Measurements from ENCODE around the gene TSEN2.
A peak's percentile ranks its signal among the peaks of the same experiment; 100 is the strongest.
"Not testable (repeated sequence)": the region's sequence is repeated elsewhere in the genome, so short reads cannot be mapped to it uniquely, and the experiment has no call there.

Gene TSEN2

GRCh38 chr3:12472796-12473195, 11.5 kb upstream of the TSEN2 start:
- DNase-seq: no peak

GRCh38 chr3:12473511-12473910, 10.8 kb upstream of the TSEN2 start:
- DNase-seq: no peak

DNA sequence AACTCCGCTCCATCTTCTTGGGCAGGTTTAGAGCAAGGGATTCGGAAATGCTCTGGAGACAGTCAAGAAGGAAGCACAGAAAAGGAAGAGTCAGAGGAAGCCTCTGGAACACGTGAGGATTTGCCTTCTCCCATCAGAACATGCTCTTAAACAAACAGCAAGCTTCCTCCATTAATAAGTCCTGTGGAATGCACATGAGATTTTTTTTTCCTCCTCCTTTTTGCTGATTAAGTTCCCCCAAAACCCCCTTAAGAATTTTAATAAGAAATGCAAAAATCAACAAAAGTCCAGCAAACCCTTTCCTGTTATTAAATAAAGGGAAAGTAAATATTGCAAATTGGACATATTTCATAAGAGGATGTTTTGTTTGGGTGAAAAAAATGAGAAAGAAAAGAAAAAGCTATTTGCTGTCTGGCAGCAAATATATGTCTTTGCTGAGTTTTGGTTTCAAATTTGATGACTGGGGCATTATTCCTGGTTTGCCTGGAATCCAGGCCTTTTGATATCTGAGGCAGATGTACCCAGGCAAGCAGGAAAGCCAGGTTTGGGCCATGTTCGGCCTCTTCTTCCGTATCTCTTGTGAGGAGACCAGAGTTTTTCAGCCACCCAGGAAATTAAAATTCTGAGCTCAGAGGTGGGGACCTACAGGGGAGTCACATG, 7.9 kb upstream of the TSEN2 start:
- DNase-seq: no peak

DNA sequence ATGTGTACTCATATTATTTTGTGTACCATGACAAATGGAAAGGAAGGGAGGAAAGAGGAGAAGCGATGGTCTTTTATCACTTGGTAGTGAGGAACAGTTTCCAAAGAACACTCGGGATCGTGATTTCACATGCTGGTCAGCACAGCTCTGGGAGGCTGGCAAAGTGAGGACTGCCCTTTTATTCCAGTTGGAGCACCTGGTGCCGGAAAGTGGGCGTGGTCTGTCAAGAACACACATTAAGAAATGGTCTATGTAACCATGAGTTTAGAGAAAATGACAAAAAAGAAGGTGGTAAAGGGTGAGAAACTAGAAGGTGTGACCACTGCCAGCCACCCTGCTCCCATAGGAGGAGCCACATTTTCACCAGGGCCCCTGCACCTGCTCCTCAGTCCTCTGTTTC, 7.0 kb upstream of the TSEN2 start:
- no peak for DNase-seq

DNA sequence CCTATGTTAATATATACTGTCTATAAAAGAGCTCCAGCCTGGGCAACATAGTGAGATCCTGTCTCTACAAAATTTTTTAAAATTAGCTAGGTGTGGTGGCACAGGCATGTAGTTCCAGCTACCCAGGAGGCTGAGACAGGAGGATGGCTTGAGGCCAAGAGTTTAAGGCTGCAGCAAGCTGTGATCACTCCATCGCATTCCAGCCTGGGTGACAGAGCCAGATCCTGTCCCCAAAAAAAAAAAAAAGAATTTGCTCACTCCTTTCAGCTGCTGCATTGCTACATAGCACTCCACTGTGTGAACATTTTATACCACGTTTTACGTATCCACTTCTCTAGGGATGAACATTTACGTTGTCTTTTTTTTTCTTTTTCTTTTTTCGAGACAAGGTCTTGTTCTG, 6.0 kb upstream of the TSEN2 start:
- no peak for DNase-seq

GRCh38 chr3:12479198-12479597, 5.1 kb upstream of the TSEN2 start:
- not testable (repeated sequence) for DNase-seq

DNA sequence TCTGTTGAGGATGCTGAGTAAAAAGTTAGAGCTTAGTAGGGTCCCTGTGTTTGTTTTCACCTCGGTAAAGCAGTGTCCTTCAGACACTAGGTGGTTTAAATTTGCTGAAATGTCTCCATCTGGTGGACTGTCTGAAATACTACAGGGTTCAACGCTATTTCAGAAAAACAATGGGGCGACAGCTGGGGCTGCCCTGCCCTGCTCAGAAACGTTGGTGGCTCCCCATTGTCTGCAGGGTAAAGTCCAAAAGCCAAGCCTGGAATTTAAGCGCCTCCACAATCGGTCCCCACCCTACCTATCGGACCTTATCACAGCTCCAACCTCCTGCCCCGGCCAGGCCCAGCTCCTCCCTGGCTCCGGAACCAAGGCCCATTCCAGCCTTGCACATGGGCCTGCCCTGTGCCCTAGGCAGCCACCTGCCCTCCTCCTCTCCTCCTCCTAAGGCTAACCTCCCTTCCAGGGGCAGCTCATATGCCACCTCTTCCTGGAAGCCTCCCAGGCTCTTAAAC, 4.3 kb upstream of the TSEN2 start:
- DNase-seq: peak in 1 of 2 experiments; percentile 46

GRCh38 chr3:12483410-12483809, 870 bp upstream of the TSEN2 start:
- DNase-seq: no peak

DNA sequence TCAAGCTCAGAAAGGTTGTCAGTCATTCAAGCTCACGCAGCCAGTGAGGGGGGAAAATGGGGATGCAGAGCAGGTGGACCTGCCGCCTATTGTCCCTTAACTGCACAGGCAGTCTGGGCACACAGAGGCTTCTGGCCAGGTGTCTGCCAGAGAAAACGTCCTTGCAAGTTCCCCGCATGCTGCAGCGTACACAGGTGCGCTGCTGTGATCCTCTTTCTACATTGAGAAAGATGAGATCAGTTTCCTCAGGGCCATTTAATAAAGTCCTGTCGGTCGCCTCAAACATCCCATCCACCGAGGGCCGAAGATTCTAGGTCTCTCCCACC, 445 bp upstream of the TSEN2 start:
- DNase-seq: peak in 1 of 2 experiments; percentile 78

DNA sequence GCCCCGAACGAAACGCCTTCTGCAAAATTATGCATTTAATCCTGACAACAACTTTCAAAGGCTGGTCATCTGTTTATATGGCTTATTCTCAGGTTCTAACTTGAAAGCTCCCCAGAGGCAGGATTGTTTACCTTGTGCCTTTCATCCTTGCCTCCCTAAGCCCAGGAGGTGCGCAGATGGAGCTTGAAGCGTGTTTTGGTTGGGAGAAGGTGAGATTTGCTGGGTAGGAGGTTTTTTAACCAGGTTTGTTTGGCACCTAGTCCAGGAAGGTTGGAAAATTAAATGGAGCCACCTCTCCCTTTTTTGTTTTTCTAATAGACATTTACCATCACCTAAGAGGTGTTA, 675 bp downstream of the TSEN2 start:
- peak in 1 of 2 experiments; percentile 43 for DNase-seq

- DNase-seq: no peak
Observed at GRCh38 chr3:12486001-12486400, 1.7 kb downstream of the TSEN2 start.

- no peak for DNase-seq
Observed at GRCh38 chr3:12486916-12487315, 2.6 kb downstream of the TSEN2 start.

DNA sequence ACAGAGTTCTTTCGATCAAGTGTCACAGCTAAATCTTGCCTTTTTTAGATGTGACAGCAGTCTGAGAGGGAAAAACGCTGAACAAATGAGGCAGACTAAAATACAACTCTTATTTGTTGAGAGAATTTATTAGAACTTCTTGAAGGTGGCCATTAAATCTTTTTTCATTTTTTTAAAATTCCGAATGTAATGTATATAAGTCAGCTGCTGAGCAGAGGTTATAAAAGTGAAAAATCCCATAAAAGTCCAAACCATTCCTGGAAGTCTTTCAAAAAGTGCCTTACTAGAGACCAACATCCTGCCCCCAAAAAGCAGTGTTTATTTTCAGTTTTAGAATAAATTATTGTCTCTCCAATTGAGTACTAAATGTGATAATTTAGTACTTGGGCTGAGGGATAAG, 3.1 kb downstream of the TSEN2 start:
- no peak for DNase-seq

- no peak for DNase-seq
Observed at GRCh38 chr3:12487786-12488185, 3.5 kb downstream of the TSEN2 start.

GRCh38 chr3:12489368-12489767, 5.1 kb downstream of the TSEN2 start:
- DNase-seq: no peak

- no peak for DNase-seq
Observed at GRCh38 chr3:12489832-12490231, 5.6 kb downstream of the TSEN2 start.

DNA sequence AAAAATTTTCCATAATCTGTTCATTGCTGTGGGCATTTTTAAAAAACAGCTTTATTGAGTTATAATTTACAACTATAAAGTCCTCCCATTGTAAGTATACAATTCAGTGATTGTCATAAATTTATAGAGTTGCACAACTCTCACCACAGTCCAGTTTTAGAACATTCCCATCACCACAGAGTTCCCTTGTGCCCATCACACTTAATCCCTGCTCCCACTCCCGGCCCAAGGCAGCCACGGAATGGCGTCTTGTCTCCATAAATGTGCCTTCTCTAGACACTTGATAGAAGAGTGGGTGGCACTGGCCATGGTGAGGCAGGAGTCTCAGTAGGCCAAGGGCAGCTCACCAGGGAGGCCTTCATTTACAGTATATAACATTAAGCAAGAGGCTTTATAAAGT, 6.3 kb downstream of the TSEN2 start:
- no peak for DNase-seq

- peak in 1 of 2 experiments; percentile 3 for DNase-seq
Observed at GRCh38 chr3:12495749-12496452, 11.6 kb downstream of the TSEN2 start.

GRCh38 chr3:12496453-12496761, 12.1 kb downstream of the TSEN2 start:
- no peak for DNase-seq

DNA sequence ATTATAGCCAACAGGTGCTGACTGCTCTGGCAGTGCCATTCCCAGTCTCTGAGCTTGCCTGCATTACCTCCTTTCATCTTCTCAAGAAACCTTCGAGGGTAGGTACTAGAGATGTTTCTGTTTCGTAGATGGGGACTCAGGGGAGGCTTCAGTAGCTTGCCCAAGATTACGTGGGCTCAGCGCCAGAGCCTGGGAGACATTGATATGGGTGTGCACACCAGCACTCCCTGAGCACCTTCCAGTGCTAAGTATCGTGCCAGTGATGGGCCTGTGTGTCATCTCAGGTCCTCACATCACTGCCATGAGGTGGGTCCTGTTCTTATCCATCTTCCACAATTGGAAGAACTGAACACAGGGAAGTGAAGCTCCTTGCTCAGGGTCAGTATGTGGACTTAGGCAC, 15.2 kb downstream of the TSEN2 start:
- no peak for DNase-seq

- no peak for DNase-seq
Observed at GRCh38 chr3:12501360-12502020, 17.2 kb downstream of the TSEN2 start.

GRCh38 chr3:12503126-12503957, 19.1 kb downstream of the TSEN2 start:
- DNase-seq: no peak

- no peak for DNase-seq
Observed at GRCh38 chr3:12506201-12506709, 22.0 kb downstream of the TSEN2 start.

All from NCI-H526 (cell line).